ENCODE data around the gene MYCN. TPM values are rescaled to one million over a fixed set of nuclear protein-coding genes. Genes with fewer than 3 reads are reported as not detected.

Gene MYCN
- polyA plus RNA-seq, 1 experiment = not detected

- CTCF ChIA-PET = interaction anchor here (0.7 kb wide), 1 partner anchor 595 kb away, joined by 3 read pairs; no protein-coding TSS in a partner anchor
- TF ChIP-seq CTCF (IDR thresholded peaks at IDR 0.05; ENCODE audit: low read depth, low read length) = no peak
- POLR2A ChIA-PET = no interaction called here
- peaks cover 70% of the 10 kb centered on the region for H3K9me3 ChIP-seq (ENCODE audit: control insufficient read depth, insufficient read depth, low read length)
- no peak overlapping the region for H3K27ac ChIP-seq (ENCODE audit: low read depth, low read length)
- no peak for DNase-seq (ENCODE audit: low read depth, low spot score)
- no peaks in the 10 kb centered on the region for H3K27me3 ChIP-seq (ENCODE audit: control insufficient read depth, insufficient read depth, low read length)
- no peak overlapping the region for H3K4me3 ChIP-seq (ENCODE audit: low read depth, low read length)
Observed at GRCh38 chr2:15984368-15985255, 44.3 kb downstream of the MYCN start.

GRCh38 chr2:15985531-15985930 lies 45.2 kb downstream of the MYCN start:
- CTCF ChIA-PET = no interaction called here
- no peaks in the 10 kb centered on the region for H3K27me3 ChIP-seq (ENCODE audit: control insufficient read depth, insufficient read depth, low read length)

GRCh38 chr2:15986068-15986560 lies 45.8 kb downstream of the MYCN start:
- DNase-seq (ENCODE audit: low read depth, low spot score) = no peak
- Histone ChIP-seq H3K27me3 (ENCODE audit: control insufficient read depth, insufficient read depth, low read length) (no peaks in the 10 kb centered on the region), H3K27ac (ENCODE audit: low read depth, low read length) (no peak overlapping the region), H3K4me3 (ENCODE audit: low read depth, low read length) (no peak overlapping the region), H3K9me3 (ENCODE audit: control insufficient read depth, insufficient read depth, low read length) (peaks cover 62% of the 10 kb centered on the region)
- TF ChIP-seq CTCF (IDR thresholded peaks at IDR 0.05; ENCODE audit: low read depth, low read length) = no peak
- ChIA-PET POLR2A (no interaction called here), CTCF (no interaction called here)

More at GRCh38 chr2:15985531-15985930, 45.2 kb downstream of the MYCN start:
- Histone ChIP-seq H3K27ac (ENCODE audit: low read depth, low read length) (no peak overlapping the region), H3K4me3 (ENCODE audit: low read depth, low read length) (no peak overlapping the region), H3K9me3 (ENCODE audit: control insufficient read depth, insufficient read depth, low read length) (peaks cover 63% of the 10 kb centered on the region)
- DNase-seq (ENCODE audit: low read depth, low spot score) = no peak
- POLR2A ChIA-PET = no interaction called here
- TF ChIP-seq CTCF (IDR thresholded peaks at IDR 0.05; ENCODE audit: low read depth, low read length) = no peak

GRCh38 chr2:15986644-15987043 lies 46.3 kb downstream of the MYCN start:
- DNase-seq (ENCODE audit: low read depth, low spot score) = no peak
- no peak for TF ChIP-seq CTCF (IDR thresholded peaks at IDR 0.05; ENCODE audit: low read depth, low read length)
- Histone ChIP-seq H3K4me3 (ENCODE audit: low read depth, low read length) (no peak overlapping the region), H3K27me3 (ENCODE audit: control insufficient read depth, insufficient read depth, low read length) (no peaks in the 10 kb centered on the region), H3K9me3 (ENCODE audit: control insufficient read depth, insufficient read depth, low read length) (peaks cover 61% of the 10 kb centered on the region), H3K27ac (ENCODE audit: low read depth, low read length) (no peak overlapping the region)
- CTCF ChIA-PET = no interaction called here
- POLR2A ChIA-PET = no interaction called here

- no peak for DNase-seq (ENCODE audit: low read depth, low spot score)
- POLR2A ChIA-PET = no interaction called here
- H3K4me3 ChIP-seq (ENCODE audit: low read depth, low read length) = no peak overlapping the region
- no peaks in the 10 kb centered on the region for H3K27me3 ChIP-seq (ENCODE audit: control insufficient read depth, insufficient read depth, low read length)
- TF ChIP-seq CTCF (IDR thresholded peaks at IDR 0.05; ENCODE audit: low read depth, low read length) = no peak
- peaks cover 65% of the 10 kb centered on the region for H3K9me3 ChIP-seq (ENCODE audit: control insufficient read depth, insufficient read depth, low read length)
- CTCF ChIA-PET = no interaction called here
- H3K27ac ChIP-seq (ENCODE audit: low read depth, low read length) = no peak overlapping the region
Observed at GRCh38 chr2:15988733-15989132, 48.4 kb downstream of the MYCN start.
